Measurements from ENCODE around the gene BFSP1. TPM values are rescaled to one million over a fixed set of nuclear protein-coding genes. Genes with fewer than 3 reads are reported as not detected.

The BFSP1 gene
- total RNA-seq, 1 experiment from 2014 or later, result 0.94 TPM

DNA sequence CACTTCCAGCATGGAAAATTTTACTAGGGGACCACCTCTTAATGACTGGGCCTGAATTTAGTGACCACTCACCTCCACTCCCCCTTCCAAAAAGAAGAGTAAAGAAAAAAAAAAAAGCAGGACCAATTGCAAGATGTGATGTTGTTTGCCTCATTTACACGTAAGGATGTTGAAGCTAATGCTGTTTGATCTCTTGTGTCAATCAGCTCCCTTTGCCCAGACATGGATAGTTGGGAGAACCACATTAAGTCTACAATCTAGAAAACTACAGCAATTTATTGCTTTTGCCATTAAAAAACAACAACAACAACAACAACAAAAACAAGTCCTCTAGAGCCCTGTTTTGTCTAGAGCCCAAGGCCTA is 27.7 kb upstream of the BFSP1 start:
- Mint-ChIP-seq H3K4me3 (ENCODE audit: low read depth, unreplicated experiment) (peak overlapping the region; percentile 39), H3K27me3 (ENCODE audit: unreplicated experiment) (no peaks in the 10 kb centered on the region), H3K36me3 (ENCODE audit: insufficient read depth, unreplicated experiment) (peaks cover 11% of the 10 kb centered on the region), H3K9me3 (ENCODE audit: low read depth, unreplicated experiment) (no peaks in the 10 kb centered on the region), H3K4me1 (ENCODE audit: low read depth, unreplicated experiment) (peaks cover 9% of the 10 kb centered on the region), H3K27ac (ENCODE audit: unreplicated experiment) (peak overlapping the region; percentile 80)
- CTCF ChIA-PET, result interaction anchor here (0.7 kb wide), 1 partner anchor 83 kb away, joined by 3 read pairs; no protein-coding TSS in a partner anchor
- intact Hi-C loops (cut with micrococcal nuclease; ENCODE audit: unreplicated experiment), result loop anchor here (1.0 kb wide), 1 partner anchor 22 kb away; no protein-coding TSS in a partner anchor
- no TSS peak for BruUV-seq (replicated peaks)
- DNase-seq, result no peak
- no peak for TF ChIP-seq CTCF (IDR thresholded peaks at IDR 0.05; ENCODE audit: unreplicated experiment)

- intact Hi-C loops (cut with micrococcal nuclease; ENCODE audit: unreplicated experiment), result loop anchor here (1.0 kb wide), 1 partner anchor 21 kb away; no protein-coding TSS in a partner anchor
- Mint-ChIP-seq H3K4me3 (ENCODE audit: low read depth, unreplicated experiment) (peak overlapping the region; percentile 39), H3K27ac (ENCODE audit: unreplicated experiment) (peak overlapping the region; percentile 80), H3K4me1 (ENCODE audit: low read depth, unreplicated experiment) (peaks cover 9% of the 10 kb centered on the region), H3K36me3 (ENCODE audit: insufficient read depth, unreplicated experiment) (peaks cover 11% of the 10 kb centered on the region), H3K9me3 (ENCODE audit: low read depth, unreplicated experiment) (no peaks in the 10 kb centered on the region), H3K27me3 (ENCODE audit: unreplicated experiment) (no peaks in the 10 kb centered on the region)
- no peak for TF ChIP-seq CTCF (IDR thresholded peaks at IDR 0.05; ENCODE audit: unreplicated experiment)
- TSS peak; percentile 88 for BruUV-seq (replicated peaks)
- DNase-seq, result peak; percentile 48
- CTCF ChIA-PET, result interaction anchor here (0.6 to 1.6 kb wide), 4 partner anchors 11 to 437 kb away, joined by 3 to 4 read pairs (median 3); partner anchors contain the start of gene DSTN
Measured at GRCh38 chr20:17558154-17558940, 27.2 kb upstream of the BFSP1 start.

- intact Hi-C loops (cut with micrococcal nuclease; ENCODE audit: unreplicated experiment), result loop anchor here (1.0 kb wide), 1 partner anchor 20 kb away; no protein-coding TSS in a partner anchor
- H3K4me3 Mint-ChIP-seq (ENCODE audit: low read depth, unreplicated experiment), result peak overlapping the region; percentile 58
- peaks cover 11% of the 10 kb centered on the region for H3K36me3 Mint-ChIP-seq (ENCODE audit: insufficient read depth, unreplicated experiment)
- H3K4me1 Mint-ChIP-seq (ENCODE audit: low read depth, unreplicated experiment), result peaks cover 9% of the 10 kb centered on the region
- DNase-seq, result peak; percentile 32
- no peaks in the 10 kb centered on the region for H3K9me3 Mint-ChIP-seq (ENCODE audit: low read depth, unreplicated experiment)
- CTCF ChIA-PET, result interaction anchor here (0.6 to 1.6 kb wide), 3 partner anchors 12 to 438 kb away, joined by 3 to 4 read pairs (median 3); partner anchors contain the start of gene DSTN
- no TSS peak for BruUV-seq (replicated peaks)
- no peaks in the 10 kb centered on the region for H3K27me3 Mint-ChIP-seq (ENCODE audit: unreplicated experiment)
- H3K27ac Mint-ChIP-seq (ENCODE audit: unreplicated experiment), result peak overlapping the region; percentile 80
- TF ChIP-seq CTCF (IDR thresholded peaks at IDR 0.05; ENCODE audit: unreplicated experiment), result no peak
Measured at GRCh38 chr20:17557675-17558006, 26.5 kb upstream of the BFSP1 start.

DNA sequence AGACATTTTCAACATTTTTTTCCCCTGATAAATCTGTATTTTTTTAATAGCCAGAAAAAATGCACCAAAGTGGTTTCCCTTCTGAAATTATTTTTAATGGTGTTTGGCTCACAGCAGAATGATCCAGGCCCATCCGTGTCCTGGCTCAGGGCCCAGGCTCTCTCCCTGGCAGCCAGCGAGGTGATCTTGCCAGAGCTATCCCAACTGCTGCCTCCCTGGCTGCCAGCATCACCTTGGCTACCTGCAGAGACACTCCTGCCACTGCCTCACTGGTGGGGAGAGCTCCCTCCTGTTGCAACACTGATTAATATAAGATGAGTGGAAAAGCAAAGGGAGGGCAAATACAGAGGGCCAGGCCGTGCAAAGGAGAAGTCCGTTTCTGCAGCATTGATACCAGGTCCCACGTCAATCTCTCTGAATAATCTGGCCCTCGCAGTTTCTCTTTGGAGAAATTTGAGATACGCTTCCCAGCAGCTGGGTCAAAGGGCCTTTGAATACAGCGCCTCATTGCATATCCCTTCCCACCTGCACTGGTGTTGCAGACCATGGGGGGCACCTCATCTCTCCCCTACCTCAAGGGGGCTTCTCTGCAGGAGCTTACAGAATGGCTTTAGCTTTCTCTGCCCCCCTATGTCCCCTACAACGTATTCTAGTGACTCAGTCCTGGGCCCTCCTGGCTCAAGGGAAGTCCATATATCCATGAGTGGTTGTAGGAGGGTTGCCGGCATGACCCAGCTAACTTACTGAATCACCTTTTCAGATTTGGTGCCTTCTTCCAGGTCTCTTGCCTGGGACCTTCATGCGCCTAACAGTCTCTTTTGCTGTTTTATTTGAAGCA is 25.9 kb upstream of the BFSP1 start:
- Mint-ChIP-seq H3K27ac (ENCODE audit: unreplicated experiment) (peak overlapping the region; percentile 80), H3K27me3 (ENCODE audit: unreplicated experiment) (no peaks in the 10 kb centered on the region), H3K4me3 (ENCODE audit: low read depth, unreplicated experiment) (peak overlapping the region; percentile 58), H3K4me1 (ENCODE audit: low read depth, unreplicated experiment) (peaks cover 9% of the 10 kb centered on the region), H3K36me3 (ENCODE audit: insufficient read depth, unreplicated experiment) (peaks cover 11% of the 10 kb centered on the region), H3K9me3 (ENCODE audit: low read depth, unreplicated experiment) (no peaks in the 10 kb centered on the region)
- no peak for TF ChIP-seq CTCF (IDR thresholded peaks at IDR 0.05; ENCODE audit: unreplicated experiment)
- CTCF ChIA-PET, result interaction anchor here (1.0 to 1.6 kb wide), 2 partner anchors 13 to 20 kb away, joined by 3 to 4 read pairs; partner anchors contain the start of gene DSTN
- no peak for DNase-seq
- no TSS peak for BruUV-seq (replicated peaks)
- intact Hi-C loops (cut with micrococcal nuclease; ENCODE audit: unreplicated experiment), result no loop called here
